ENCODE measurements around the gene ABCG4.

DNA sequence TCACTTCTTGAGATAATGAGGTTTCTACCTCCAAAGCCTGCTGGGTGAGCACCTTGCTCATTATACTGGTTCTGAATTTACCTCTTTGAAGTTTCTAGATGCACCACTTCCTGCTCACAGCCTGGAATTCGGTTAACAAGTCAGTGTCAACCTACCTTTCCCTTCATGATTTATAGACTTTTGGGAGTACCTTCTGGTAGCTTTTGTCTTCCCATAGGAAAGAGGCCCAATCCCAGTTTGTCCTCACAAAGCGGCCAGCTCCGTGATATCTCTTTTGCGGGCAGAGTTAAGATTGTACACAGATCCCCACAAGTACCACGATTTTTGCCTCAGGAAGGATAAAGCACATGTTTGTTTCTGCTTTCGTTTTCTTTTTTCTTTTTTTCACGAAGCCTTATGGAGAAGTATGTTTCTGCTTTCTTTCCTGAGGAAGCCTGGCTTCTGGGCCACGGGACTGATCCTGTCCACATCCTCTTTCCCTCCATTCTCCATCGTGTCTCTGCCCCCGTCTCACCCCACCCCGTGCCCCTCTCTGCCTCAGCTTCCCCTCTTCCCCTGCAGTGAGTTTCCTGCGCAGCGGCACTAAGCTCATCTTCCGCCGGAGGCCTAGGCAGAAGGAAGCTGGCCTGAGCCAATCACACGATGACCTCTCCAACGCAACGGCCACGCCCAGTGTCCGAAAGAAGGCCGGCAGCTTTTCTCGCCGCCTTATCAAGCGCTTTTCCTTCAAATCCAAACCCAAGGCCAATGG, 33.2 kb upstream of the ABCG4 start:
- TF ChIP-seq POLR2A (IDR thresholded peaks at IDR 0.05) (no peak), CTCF (IDR thresholded peaks at IDR 0.05) (no peak)
